WTC11 (cell line): Measurements from ENCODE around the gene YTHDC1. TPM values are rescaled to one million over a fixed set of nuclear protein-coding genes. Genes with fewer than 3 reads are reported as not detected.

Experiments used
- ATAC-seq: fragments of 200-7000 bp; cut with Tn5 transposase; 2 replicates; pipeline ENCODE4 v1.10.0; 2021; ENCODE audit warnings: mild to moderate bottlenecking, moderate library complexity
- CTCF ChIA-PET: fragments of 300-600 bp; sonication (Branson Sonifier 250); formaldehyde crosslinking; loops from one replicate; lab custom pipeline; 2021; ENCODE audit warnings: antibody characterized with exemption; lab: Charles Lee
- POLR2A ChIA-PET: fragments of 350-600 bp; sonication (Branson Sonifier 250); formaldehyde crosslinking; loops from one replicate; lab custom pipeline; 2021; ENCODE audit warnings: antibody characterized with exemption; lab: Charles Lee
- DNase-seq: peaks from one replicate; pipeline ENCODE4 v3.0.0; 2021; ENCODE audit warnings: low spot score
- H3K27ac Mint-ChIP-seq: 2 replicates; pipeline ENCODE4 v1.8.0; 2021; ENCODE audit warnings: mixed read lengths
- H3K27me3 Mint-ChIP-seq: 2 replicates; pipeline ENCODE4 v1.8.0; 2021; ENCODE audit warnings: low read depth, mild to moderate bottlenecking, moderate library complexity, mixed read lengths
- H3K36me3 Mint-ChIP-seq: 2 replicates; pipeline ENCODE4 v1.8.0; 2021; ENCODE audit warnings: mixed read lengths
- H3K4me1 Mint-ChIP-seq: 2 replicates; pipeline ENCODE4 v1.8.0; 2022; ENCODE audit warnings: mixed read lengths
- H3K4me3 Mint-ChIP-seq: 2 replicates; pipeline ENCODE4 v1.8.0; 2021; ENCODE audit warnings: mild to moderate bottlenecking, moderate library complexity, mixed read lengths
- H3K9me3 Mint-ChIP-seq: 2 replicates; pipeline ENCODE4 v1.8.0; 2021; ENCODE audit warnings: mixed read lengths
- CDX4 ChIP-seq: fragments of 250-450 bp; sonication (Bioruptor Pico); IDR thresholded peaks from 2 replicates; pipeline ENCODE4 v1.9.0; 2021; ENCODE audit warnings: moderate library complexity, mild to moderate bottlenecking, inconsistent platforms, borderline replicate concordance
- CREB1 ChIP-seq: sonication (generic); formaldehyde crosslinking; IDR thresholded peaks from 2 replicates; pipeline ENCODE4 v1.8.0; 2023; ENCODE audit warnings: mild to moderate bottlenecking, missing genetic modification reagents
- CREM ChIP-seq: sonication (generic); formaldehyde crosslinking; IDR thresholded peaks from 2 replicates; pipeline ENCODE4 v1.8.1; 2022; ENCODE audit warnings: mild to moderate bottlenecking, missing genetic modification reagents, moderate library complexity
- CTCF ChIP-seq: fragments of 200-600 bp; IDR thresholded peaks from 2 replicates; pipeline ENCODE4 v1.8.0; 2022; ENCODE audit warnings: antibody characterized with exemption
- ESRRA ChIP-seq: sonication (generic); formaldehyde crosslinking; IDR thresholded peaks from 2 replicates; pipeline ENCODE4 v1.8.1; 2022; ENCODE audit warnings: mild to moderate bottlenecking, missing genetic modification reagents, borderline replicate concordance
- FOXJ3 ChIP-seq: sonication (generic); formaldehyde crosslinking; IDR thresholded peaks from 2 replicates; pipeline ENCODE4 v1.9.0; 2021; ENCODE audit warnings: missing genetic modification reagents, mild to moderate bottlenecking, borderline replicate concordance
- FOXK1 ChIP-seq: sonication (generic); formaldehyde crosslinking; IDR thresholded peaks from 2 replicates; pipeline ENCODE4 v1.8.0; 2022; ENCODE audit warnings: mild to moderate bottlenecking, moderate library complexity, missing genetic modification reagents
- FOXP1 ChIP-seq: sonication (generic); formaldehyde crosslinking; IDR thresholded peaks from 2 replicates; pipeline ENCODE4 v1.8.0; 2022; ENCODE audit warnings: missing genetic modification reagents, mild to moderate bottlenecking, moderate library complexity, borderline replicate concordance
- GRHL2 ChIP-seq: fragments of 250-450 bp; sonication (Bioruptor Pico); IDR thresholded peaks from 2 replicates; pipeline ENCODE4 v1.8.0; 2022; ENCODE audit warnings: mild to moderate bottlenecking, moderate library complexity; ENCODE audit not compliant: insufficient replicate concordance, severe bottlenecking
- IRF1 ChIP-seq: sonication (generic); formaldehyde crosslinking; IDR thresholded peaks from 2 replicates; pipeline ENCODE4 v1.8.0; 2023; ENCODE audit warnings: missing genetic modification reagents
- IRF2 ChIP-seq: sonication (generic); formaldehyde crosslinking; IDR thresholded peaks from 2 replicates; pipeline ENCODE4 v1.8.0; 2022; ENCODE audit warnings: low read depth, missing genetic modification reagents, borderline replicate concordance
- KAT7 ChIP-seq: sonication (generic); formaldehyde crosslinking; IDR thresholded peaks from 2 replicates; pipeline ENCODE4 v1.8.1; 2023; ENCODE audit warnings: missing genetic modification reagents, mild to moderate bottlenecking, borderline replicate concordance
- NR2C2 ChIP-seq: sonication (generic); formaldehyde crosslinking; IDR thresholded peaks from 2 replicates; pipeline ENCODE4 v1.8.0; 2022; ENCODE audit warnings: mild to moderate bottlenecking, missing genetic modification reagents
- SMAD3 ChIP-seq: sonication (generic); formaldehyde crosslinking; IDR thresholded peaks from 2 replicates; pipeline ENCODE4 v1.8.0; 2022; ENCODE audit warnings: missing genetic modification reagents, mild to moderate bottlenecking, borderline replicate concordance
- SP1 ChIP-seq: sonication (generic); formaldehyde crosslinking; conservative IDR thresholded peaks from 2 replicates; pipeline ENCODE4 v1.8.1; 2022; ENCODE audit warnings: missing genetic modification reagents
- TEAD1 ChIP-seq: sonication (generic); formaldehyde crosslinking; IDR thresholded peaks from 2 replicates; pipeline ENCODE4 v1.8.0; 2022; ENCODE audit warnings: mild to moderate bottlenecking, missing genetic modification reagents
- ZNF219 ChIP-seq: sonication (generic); formaldehyde crosslinking; IDR thresholded peaks from 2 replicates; pipeline ENCODE4 v1.8.0; 2023; ENCODE audit warnings: missing genetic modification reagents, mild to moderate bottlenecking, borderline replicate concordance
- ZNF317 ChIP-seq: sonication (generic); formaldehyde crosslinking; IDR thresholded peaks from 2 replicates; pipeline ENCODE4 v1.8.1; 2023; ENCODE audit warnings: low read depth, mild to moderate bottlenecking, moderate library complexity, missing genetic modification reagents, borderline replicate concordance
- ZNF396 ChIP-seq: fragments of 250-450 bp; sonication (Bioruptor Pico); IDR thresholded peaks from 2 replicates; pipeline ENCODE4 v1.8.0; 2021; ENCODE audit warnings: mild to moderate bottlenecking, moderate library complexity, borderline replicate concordance
- ZNF423 ChIP-seq: fragments of 250-450 bp; sonication (Bioruptor Pico); IDR thresholded peaks from 2 replicates; pipeline ENCODE4 v2.1.2; 2022; ENCODE audit warnings: mild to moderate bottlenecking, moderate library complexity
- total RNA-seq: library from RNA; stranded (reverse); gene quantifications from 3 replicates; pipeline ENCODE4 v1.2.3, GENCODE V29; 2021
- TF ChIP-seq, protein P1 (sequence below): sonication (generic); formaldehyde crosslinking; IDR thresholded peaks from 2 replicates; pipeline ENCODE4 v1.8.0; 2022; ENCODE audit warnings: mild to moderate bottlenecking, missing genetic modification reagents
- TF ChIP-seq, protein P2 (sequence below): sonication (generic); formaldehyde crosslinking; IDR thresholded peaks from 2 replicates; pipeline ENCODE4 v1.8.1; 2023; ENCODE audit warnings: mild to moderate bottlenecking, missing genetic modification reagents, moderate library complexity
- TF ChIP-seq, protein P3 (sequence below): fragments of 250-450 bp; sonication (Bioruptor Pico); IDR thresholded peaks from 2 replicates; pipeline ENCODE4 v1.8.0; 2021; ENCODE audit warnings: mild to moderate bottlenecking

YTHDC1 gene
- total RNA-seq, 1 experiment from 2014 or later = 118 TPM

- TF ChIP-seq ZNF219 (no peak), IRF2 (CRISPR knock-in tag) (no peak)
- TF ChIP-seq, protein P1, sequence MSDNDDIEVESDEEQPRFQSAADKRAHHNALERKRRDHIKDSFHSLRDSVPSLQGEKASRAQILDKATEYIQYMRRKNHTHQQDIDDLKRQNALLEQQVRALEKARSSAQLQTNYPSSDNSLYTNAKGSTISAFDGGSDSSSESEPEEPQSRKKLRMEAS (CRISPR knock-in tag) = no peak
- TF ChIP-seq, all 79 proteins: peak for 0
These were observed 72.3 kb downstream of the YTHDC1 start (continued) for GRCh38 chr4:68277627-68278026.

DNA sequence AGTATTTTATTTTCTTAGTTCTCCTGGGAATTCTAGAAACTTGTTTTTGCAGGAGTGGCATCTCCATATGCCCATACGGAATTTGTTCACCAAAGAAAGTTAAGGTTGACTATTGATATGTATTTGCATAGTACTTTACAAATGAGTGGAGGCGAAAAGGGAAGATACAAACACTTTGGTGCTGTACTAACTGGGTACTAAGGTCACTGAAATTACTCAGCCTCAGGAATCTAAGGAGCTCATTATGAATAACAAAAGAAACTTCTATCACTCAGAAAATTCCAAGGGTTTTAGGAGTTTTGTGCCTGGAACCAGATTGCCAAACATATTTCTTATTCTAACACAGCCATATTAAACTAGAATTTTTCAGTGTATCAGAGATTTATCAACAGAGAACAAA, 77.0 kb downstream of the YTHDC1 start:
- Mint-ChIP-seq H3K9me3 (peaks cover 46% of the 10 kb centered on the region), H3K27me3 (0 out of 2 replicates have a peak, but pooled peaks cover 6% of the 10 kb centered on the region), H3K27ac (peak overlapping the region; percentile 97), H3K4me3 (peak overlapping the region; percentile 68), H3K4me1 (peaks cover 39% of the 10 kb centered on the region), H3K36me3 (peaks cover 43% of the 10 kb centered on the region)
- DNase-seq = no peak
- peak; percentile 78 for ATAC-seq
- TF ChIP-seq, protein P2, sequence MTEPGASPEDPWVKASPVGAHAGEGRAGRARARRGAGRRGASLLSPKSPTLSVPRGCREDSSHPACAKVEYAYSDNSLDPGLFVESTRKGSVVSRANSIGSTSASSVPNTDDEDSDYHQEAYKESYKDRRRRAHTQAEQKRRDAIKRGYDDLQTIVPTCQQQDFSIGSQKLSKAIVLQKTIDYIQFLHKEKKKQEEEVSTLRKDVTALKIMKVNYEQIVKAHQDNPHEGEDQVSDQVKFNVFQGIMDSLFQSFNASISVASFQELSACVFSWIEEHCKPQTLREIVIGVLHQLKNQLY (CRISPR knock-in tag) = no peak
- TF ChIP-seq ZNF423 = no peak
- no peak for TF ChIP-seq ZNF396 (CRISPR knock-in tag)
- TF ChIP-seq KAT7 = no peak
- no peak for TF ChIP-seq FOXK1 (CRISPR knock-in tag)
- TF ChIP-seq ESRRA (CRISPR knock-in tag) = no peak
- TF ChIP-seq CREB1 (CRISPR knock-in tag) = no peak
- no peak for TF ChIP-seq CTCF
- TF ChIP-seq, protein P3, sequence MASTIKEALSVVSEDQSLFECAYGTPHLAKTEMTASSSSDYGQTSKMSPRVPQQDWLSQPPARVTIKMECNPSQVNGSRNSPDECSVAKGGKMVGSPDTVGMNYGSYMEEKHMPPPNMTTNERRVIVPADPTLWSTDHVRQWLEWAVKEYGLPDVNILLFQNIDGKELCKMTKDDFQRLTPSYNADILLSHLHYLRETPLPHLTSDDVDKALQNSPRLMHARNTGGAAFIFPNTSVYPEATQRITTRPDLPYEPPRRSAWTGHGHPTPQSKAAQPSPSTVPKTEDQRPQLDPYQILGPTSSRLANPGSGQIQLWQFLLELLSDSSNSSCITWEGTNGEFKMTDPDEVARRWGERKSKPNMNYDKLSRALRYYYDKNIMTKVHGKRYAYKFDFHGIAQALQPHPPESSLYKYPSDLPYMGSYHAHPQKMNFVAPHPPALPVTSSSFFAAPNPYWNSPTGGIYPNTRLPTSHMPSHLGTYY (CRISPR knock-in tag) = no peak
- TF ChIP-seq SP1 (CRISPR knock-in tag) = 0 out of 2 replicates have a peak, but pooled peaks have one; percentile 35
- TF ChIP-seq TEAD1 (CRISPR knock-in tag) = no peak; the same call in 1 of the 2 replicates
- no peak for TF ChIP-seq FOXJ3 (CRISPR knock-in tag)
- TF ChIP-seq CREM = 0 out of 2 replicates have a peak, but pooled peaks have one; percentile 17
- no peak for TF ChIP-seq NR2C2 (CRISPR knock-in tag)
- TF ChIP-seq ZNF317 (CRISPR knock-in tag) = no peak
- ChIA-PET POLR2A (interaction anchor here (1.4 kb wide), 1 partner anchor 32 kb away, joined by 3 read pairs; no protein-coding TSS in a partner anchor), CTCF (interaction anchor here (0.6 to 2.4 kb wide), 6 partner anchors 30 to 380 kb away, joined by 3 to 28 read pairs (median 4); no protein-coding TSS in a partner anchor)

DNA sequence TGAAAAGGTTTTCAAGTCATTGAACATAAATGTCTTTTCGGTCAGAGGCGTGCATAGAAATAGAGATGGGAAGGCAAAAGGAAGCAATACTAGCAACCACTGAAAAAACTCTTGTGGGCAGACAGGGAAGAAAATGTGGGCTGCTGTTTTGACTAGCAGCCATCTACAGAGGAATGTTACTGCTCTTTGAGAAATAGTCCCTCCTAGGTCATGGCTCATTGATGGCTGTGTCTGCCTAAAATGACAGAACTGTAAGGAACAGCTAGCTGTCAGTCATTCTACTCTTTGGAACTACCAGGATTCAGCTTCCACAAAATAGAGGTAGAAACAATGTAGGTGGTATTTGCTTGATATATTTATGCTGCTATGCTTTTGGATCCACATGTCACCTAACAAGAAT, 77.5 kb downstream of the YTHDC1 start:
- TF ChIP-seq GRHL2 (CRISPR knock-in tag) (no peak), IRF1 (CRISPR knock-in tag) (no peak), FOXP1 (CRISPR knock-in tag) (no peak), SMAD3 (CRISPR knock-in tag) (no peak), CDX4 (no peak), ZNF219 (no peak)
- POLR2A ChIA-PET = interaction anchor here (1.4 kb wide), 1 partner anchor 33 kb away, joined by 3 read pairs; no protein-coding TSS in a partner anchor
- H3K4me1 Mint-ChIP-seq = peaks cover 37% of the 10 kb centered on the region
- DNase-seq (no peak), ATAC-seq (peak; percentile 82)
- H3K27ac Mint-ChIP-seq = peak overlapping the region; percentile 97
- H3K4me3 Mint-ChIP-seq = peak overlapping the region; percentile 68
- peaks cover 50% of the 10 kb centered on the region for H3K9me3 Mint-ChIP-seq
- H3K27me3 Mint-ChIP-seq = 0 out of 2 replicates have a peak, but pooled peaks cover 6% of the 10 kb centered on the region
- H3K36me3 Mint-ChIP-seq = peaks cover 46% of the 10 kb centered on the region
- CTCF ChIA-PET = interaction anchor here (0.6 to 2.4 kb wide), 23 partner anchors 13 to 633 kb away, joined by 3 to 28 read pairs (median 3); partner anchors contain the start of gene YTHDC1
